Glutamatergic neuron (in vitro differentiated cells): Measurements from ENCODE around the gene AGPAT2. TPM values are rescaled to one million over a fixed set of nuclear protein-coding genes. Genes with fewer than 3 reads are reported as not detected.

Source experiments
- DNase-seq: peaks from one replicate; pipeline ENCODE4 v3.0.0; 2022
- H3K27ac Mint-ChIP-seq: one replicate; pipeline ENCODE4 v1.8.0; 2020; ENCODE audit warnings: mild to moderate bottlenecking, mixed read lengths, inconsistent platforms; ENCODE audit not compliant: unreplicated experiment
- H3K27me3 Mint-ChIP-seq: one replicate; pipeline ENCODE4 v1.8.0; 2020; ENCODE audit warnings: mild to moderate bottlenecking, moderate library complexity, mixed read lengths, inconsistent platforms; ENCODE audit not compliant: unreplicated experiment
- H3K36me3 Mint-ChIP-seq: one replicate; pipeline ENCODE4 v1.8.0; 2020; ENCODE audit warnings: mild to moderate bottlenecking, mixed read lengths, inconsistent platforms; ENCODE audit not compliant: unreplicated experiment
- H3K4me1 Mint-ChIP-seq: one replicate; pipeline ENCODE4 v1.8.0; 2020; ENCODE audit warnings: mild to moderate bottlenecking, low read depth, mixed read lengths, inconsistent platforms; ENCODE audit not compliant: unreplicated experiment
- H3K4me3 Mint-ChIP-seq: one replicate; pipeline ENCODE4 v1.8.0; 2020; ENCODE audit warnings: mild to moderate bottlenecking, mixed read lengths, inconsistent platforms; ENCODE audit not compliant: unreplicated experiment
- H3K9me3 Mint-ChIP-seq: one replicate; pipeline ENCODE4 v1.8.0; 2020; ENCODE audit warnings: mild to moderate bottlenecking, moderate library complexity, mixed read lengths, inconsistent platforms; ENCODE audit not compliant: unreplicated experiment
- microRNA-seq: library from miRNA; unstranded; fragments of <30 nt; microRNA quantifications from one replicate; pipeline ENCODE4, GENCODE V29; 2020; ENCODE audit not compliant: unreplicated experiment
- total RNA-seq: library from RNA; stranded (reverse); fragmentation: NEBNext Ultra II Directional; extraction: Animal tissue kit (Norgen Biotek cat#: 25700); gene quantifications from one replicate; pipeline ENCODE4 v1.2.1, GENCODE V29; 2021; ENCODE audit not compliant: unreplicated experiment
- TF ChIP-seq, protein P1 (sequence below): fragments of 200-600 bp; sonication (generic); IDR thresholded peaks from one replicate; pipeline ENCODE4 v1.5.0; 2021; ENCODE audit not compliant: partially characterized antibody, unreplicated experiment

Gene AGPAT2
- total RNA-seq, 1 donor from 2014 or later = 72.8 TPM

DNA sequence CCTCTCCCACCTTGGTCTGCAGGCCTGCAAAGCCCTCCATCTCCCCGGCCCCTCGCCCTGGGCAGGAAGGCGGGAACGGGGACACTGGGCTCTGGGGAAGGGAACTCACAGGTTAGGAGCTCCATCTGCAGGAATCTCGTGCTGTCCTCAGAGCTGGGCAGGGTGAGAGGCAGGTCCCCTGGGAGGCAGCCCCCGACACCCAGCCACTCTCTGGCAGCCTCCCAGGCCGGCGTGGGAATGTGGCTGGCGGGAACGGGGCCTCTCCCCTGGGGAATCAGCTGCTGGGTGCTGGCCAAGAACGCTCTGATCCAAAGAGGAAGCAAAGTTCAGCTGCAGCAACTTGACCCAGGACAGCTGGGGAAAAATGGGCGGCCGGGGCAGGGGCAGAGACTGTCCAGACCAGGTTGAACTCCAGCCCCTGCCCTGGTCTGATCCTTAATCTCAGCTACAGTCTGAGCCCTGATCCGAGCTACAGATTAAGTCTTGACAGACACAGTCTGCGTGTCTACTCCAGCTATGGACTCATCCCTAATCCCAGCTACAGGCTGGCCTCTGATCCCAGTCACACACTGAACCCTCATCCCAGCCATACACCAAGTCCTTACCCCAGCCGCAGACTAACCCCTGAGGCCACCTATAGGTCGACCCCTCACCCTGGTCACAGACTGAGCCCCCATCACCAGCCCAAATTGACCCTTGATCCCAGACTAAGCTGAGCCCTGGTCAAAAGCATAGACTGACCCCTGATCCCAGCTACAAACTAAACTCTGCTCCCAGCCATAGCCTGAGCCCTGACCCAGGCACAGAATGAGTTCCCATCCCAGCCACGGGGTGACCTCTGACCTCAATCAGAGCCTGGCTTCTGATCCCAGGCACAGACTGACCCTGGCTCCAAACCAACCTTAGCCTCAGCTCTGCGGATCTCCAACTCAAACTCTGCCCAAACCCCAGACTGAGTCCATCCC is 61.9 kb downstream of the AGPAT2 start:
- H3K27me3 Mint-ChIP-seq = peaks cover 9% of the 10 kb centered on the region
- TF ChIP-seq, protein P1, sequence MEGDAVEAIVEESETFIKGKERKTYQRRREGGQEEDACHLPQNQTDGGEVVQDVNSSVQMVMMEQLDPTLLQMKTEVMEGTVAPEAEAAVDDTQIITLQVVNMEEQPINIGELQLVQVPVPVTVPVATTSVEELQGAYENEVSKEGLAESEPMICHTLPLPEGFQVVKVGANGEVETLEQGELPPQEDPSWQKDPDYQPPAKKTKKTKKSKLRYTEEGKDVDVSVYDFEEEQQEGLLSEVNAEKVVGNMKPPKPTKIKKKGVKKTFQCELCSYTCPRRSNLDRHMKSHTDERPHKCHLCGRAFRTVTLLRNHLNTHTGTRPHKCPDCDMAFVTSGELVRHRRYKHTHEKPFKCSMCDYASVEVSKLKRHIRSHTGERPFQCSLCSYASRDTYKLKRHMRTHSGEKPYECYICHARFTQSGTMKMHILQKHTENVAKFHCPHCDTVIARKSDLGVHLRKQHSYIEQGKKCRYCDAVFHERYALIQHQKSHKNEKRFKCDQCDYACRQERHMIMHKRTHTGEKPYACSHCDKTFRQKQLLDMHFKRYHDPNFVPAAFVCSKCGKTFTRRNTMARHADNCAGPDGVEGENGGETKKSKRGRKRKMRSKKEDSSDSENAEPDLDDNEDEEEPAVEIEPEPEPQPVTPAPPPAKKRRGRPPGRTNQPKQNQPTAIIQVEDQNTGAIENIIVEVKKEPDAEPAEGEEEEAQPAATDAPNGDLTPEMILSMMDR = no peak
- H3K4me3 Mint-ChIP-seq = no peak overlapping the region
- H3K27ac Mint-ChIP-seq = no peak overlapping the region
- H3K36me3 Mint-ChIP-seq = no peaks in the 10 kb centered on the region
- peaks cover 12% of the 10 kb centered on the region for H3K4me1 Mint-ChIP-seq
- H3K9me3 Mint-ChIP-seq = peaks cover 4% of the 10 kb centered on the region
- no peak for DNase-seq

DNA sequence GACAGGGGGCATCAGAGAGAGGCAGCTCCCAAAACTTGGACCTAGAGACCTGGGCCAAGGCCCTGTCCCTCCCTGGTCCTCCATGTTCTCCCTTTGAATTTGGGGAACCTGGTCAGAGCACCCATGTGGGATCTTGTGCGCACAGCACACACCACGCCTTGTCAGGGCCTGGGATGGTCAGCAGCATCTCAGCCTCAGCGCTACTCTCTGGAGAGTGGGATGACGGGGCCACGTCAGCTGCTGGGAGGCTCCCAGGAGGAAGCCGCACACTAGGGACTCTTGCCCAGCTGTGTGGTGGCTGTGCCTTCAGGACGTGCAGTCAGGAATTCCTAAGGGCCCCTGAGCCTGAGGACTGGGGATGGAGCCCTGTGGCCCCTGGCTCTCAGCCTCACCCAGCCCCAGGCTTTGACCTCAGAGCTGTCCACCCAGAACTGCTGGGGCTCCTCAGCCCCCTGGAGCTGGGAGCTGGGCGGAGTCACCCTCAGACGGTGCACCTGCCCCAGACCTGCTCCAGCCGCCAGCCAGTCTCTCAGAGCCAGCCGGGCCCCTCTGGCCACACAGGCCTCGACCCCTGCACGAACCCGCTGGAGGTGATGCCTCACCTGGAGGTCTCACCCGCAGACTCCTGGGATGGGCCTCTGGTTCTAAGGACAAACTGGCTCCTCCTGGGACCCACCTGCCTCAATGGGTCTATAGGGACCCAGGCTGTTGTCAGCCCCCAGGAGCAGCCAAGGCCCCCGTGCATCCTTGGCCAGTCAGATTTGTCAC is 62.9 kb downstream of the AGPAT2 start:
- no peaks in the 10 kb centered on the region for H3K36me3 Mint-ChIP-seq
- no peak for DNase-seq
- no peak overlapping the region for H3K27ac Mint-ChIP-seq
- TF ChIP-seq, protein P1 = no peak
- no peak overlapping the region for H3K4me3 Mint-ChIP-seq
- H3K4me1 Mint-ChIP-seq = peaks cover 10% of the 10 kb centered on the region
- H3K27me3 Mint-ChIP-seq = peaks cover 6% of the 10 kb centered on the region
- peaks cover 4% of the 10 kb centered on the region for H3K9me3 Mint-ChIP-seq

DNA sequence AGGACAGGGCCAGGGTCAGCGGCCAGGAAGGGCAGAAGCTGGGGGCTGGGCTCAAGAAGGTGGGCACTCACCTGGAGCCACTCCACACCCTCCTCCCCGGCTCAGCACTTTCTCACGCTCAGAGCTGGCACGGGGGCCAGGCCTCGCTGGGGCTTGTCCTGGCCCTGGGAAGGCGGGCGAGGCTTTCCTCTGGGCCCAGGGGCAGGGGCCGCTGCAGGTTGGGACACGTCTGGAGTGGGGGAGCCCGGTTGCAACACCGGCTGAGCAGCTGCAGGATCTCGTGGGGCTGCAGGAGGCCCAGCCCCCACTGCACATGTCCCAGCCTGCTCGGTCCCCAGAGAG is 63.4 kb downstream of the AGPAT2 start:
- no peak for DNase-seq
- Mint-ChIP-seq H3K4me3 (no peak overlapping the region), H3K27me3 (peaks cover 6% of the 10 kb centered on the region), H3K27ac (no peak overlapping the region), H3K4me1 (peaks cover 10% of the 10 kb centered on the region), H3K36me3 (no peaks in the 10 kb centered on the region), H3K9me3 (peaks cover 4% of the 10 kb centered on the region)
- TF ChIP-seq, protein P1 = no peak

Small RNAs within 50 kb of the gene (microRNA-seq; reads per million reads assigned to microRNA genes)
- gene MIR126 = 1,330 reads per million, percentile 91 among the genes with 10 or more reads in this experiment

Other genes starting within 250 kb of the AGPAT2 start
- 35.2 TPM for gene INPP5E, start 247.6 kb downstream of the AGPAT2 start, total RNA-seq
- 74.3 TPM for gene SEC16A, start 204.4 kb downstream of the AGPAT2 start, total RNA-seq
- 64.2 TPM for gene NOTCH1, start 141.4 kb downstream of the AGPAT2 start, total RNA-seq
- 8.1 TPM for gene EGFL7, start 24.5 kb downstream of the AGPAT2 start, total RNA-seq
- 71.3 TPM for gene DIPK1B, start 25.1 kb upstream of the AGPAT2 start, total RNA-seq
- not detected for gene LCN10, start 55.5 kb upstream of the AGPAT2 start, total RNA-seq
- not detected for gene LCN6, start 61.1 kb upstream of the AGPAT2 start, total RNA-seq
- gene LCN8, start 70.8 kb upstream of the AGPAT2 start, total RNA-seq = not detected
- 1.9 TPM for gene LCN15, start 77.1 kb upstream of the AGPAT2 start, total RNA-seq
- gene TMEM141, start 103.9 kb upstream of the AGPAT2 start, total RNA-seq = 46.1 TPM
- gene CCDC183, start 108.9 kb upstream of the AGPAT2 start, total RNA-seq = 20.0 TPM
- gene RABL6, start 120.5 kb upstream of the AGPAT2 start, total RNA-seq = 149 TPM
- gene AJM1, start 155.0 kb upstream of the AGPAT2 start, total RNA-seq = 15.3 TPM
- 101 TPM for gene PHPT1, start 162.0 kb upstream of the AGPAT2 start, total RNA-seq
- gene MAMDC4, start 164.9 kb upstream of the AGPAT2 start, total RNA-seq = 17.6 TPM
- gene EDF1, start 178.9 kb upstream of the AGPAT2 start, total RNA-seq = 343 TPM
- gene TRAF2, start 199.1 kb upstream of the AGPAT2 start, total RNA-seq = 27.3 TPM